B cell (primary cell): Measurements from ENCODE around the gene POLR1B. TPM values are rescaled to one million over a fixed set of nuclear protein-coding genes. Genes with fewer than 3 reads are reported as not detected.

Experiments
- ATAC-seq: fragments of 200-7000 bp; cut with Tn5 transposase; one replicate; pipeline ENCODE4 v1.10.0; 2021; ENCODE audit warnings: low read depth, mild to moderate bottlenecking, moderate number of reproducible peaks, moderate library complexity
- CTCF ChIA-PET: fragments of 350-600 bp; sonication (Branson Sonifier 250); formaldehyde crosslinking; loops from one replicate; lab custom pipeline; 2021; ENCODE audit warnings: antibody characterized with exemption, inconsistent platforms; lab: Charles Lee
- POLR2A ChIA-PET: fragments of 350-600 bp; sonication (Branson Sonifier 250); formaldehyde crosslinking; loops from one replicate; lab custom pipeline; 2021; ENCODE audit warnings: antibody characterized with exemption; lab: Charles Lee
- DNase-seq: peaks from one replicate; pipeline ENCODE4 v3.0.0; 2013
- H2AFZ ChIP-seq: 2 replicates; pipeline ENCODE4 v1.6.1; 2012; ENCODE audit warnings: mild to moderate bottlenecking, low read depth, low read length; ENCODE audit not compliant: insufficient read depth, poor library complexity, severe bottlenecking
- H3K27ac ChIP-seq, 2 donors: 1 replicate in 1 of 2; 2 replicates in 1 of 2; pipeline ENCODE4 v1.5.1; 2012 to 2013; ENCODE audit warnings: low read length in 2 of 2, mild to moderate bottlenecking in 2 of 2, moderate library complexity in 1 of 2
- H3K27me3 ChIP-seq, 4 experiments: fragments of 200-600 bp in 1 of 4; sonication (generic) in 1 of 4; replicated peaks in 1 of 4; 1 replicate in 2 of 4; 2 replicates in 2 of 4; pipeline versions ENCODE4 v1.6.1 to v1.7.0; 2013 to 2016; ENCODE audit warnings: low read length in 3 of 4, mild to moderate bottlenecking in 2 of 4, mixed read lengths in 1 of 4, moderate library complexity in 1 of 4; ENCODE audit not compliant: insufficient read depth in 4 of 4, control insufficient read depth in 3 of 4; ENCODE audit errors: control extremely low read depth in 1 of 4
- H3K36me3 ChIP-seq, 2 experiments: replicated peaks in 1 of 2; 1 replicate in 1 of 2; 2 replicates in 1 of 2; pipeline versions ENCODE4 v1.6.1 to v1.7.1; 2013; ENCODE audit warnings: low read length in 1 of 2; ENCODE audit not compliant: insufficient read depth in 2 of 2, control insufficient read depth in 1 of 2; ENCODE audit errors: control extremely low read depth in 1 of 2, extremely low read depth in 1 of 2
- H3K4me1 ChIP-seq, 2 donors: fragments of 200-600 bp in 1 of 2; sonication (generic) in 1 of 2; 1 replicate in 1 of 2; 2 replicates in 1 of 2; pipeline versions ENCODE4 v1.5.1 to v1.6.1; 2013 to 2017; ENCODE audit warnings: low read length in 2 of 2; ENCODE audit not compliant: control insufficient read depth in 2 of 2, insufficient read depth in 2 of 2
- H3K4me2 ChIP-seq: replicated peaks from 2 replicates; pipeline ENCODE3; 2012; ENCODE audit warnings: mild to moderate bottlenecking, low read depth, low read length; ENCODE audit not compliant: poor library complexity, severe bottlenecking
- H3K4me3 ChIP-seq, 5 experiments: fragments of 200-600 bp in 1 of 5; sonication (generic) in 1 of 5; 1 replicate in 3 of 5; 2 replicates in 2 of 5; pipeline versions ENCODE4 v1.5.1 to v1.7.0; 2011 to 2016; ENCODE audit warnings: low read length in 4 of 5, mild to moderate bottlenecking in 4 of 5, low read depth in 2 of 5, control low read depth in 1 of 5, moderate library complexity in 1 of 5; ENCODE audit not compliant: insufficient read depth in 1 of 5; ENCODE audit errors: control extremely low read depth in 1 of 5, extremely low read depth in 1 of 5
- H3K79me2 ChIP-seq: fragments of 200-600 bp; sonication (generic); one replicate; pipeline ENCODE4 v1.6.0; 2016; ENCODE audit warnings: low read length; ENCODE audit not compliant: control insufficient read depth, insufficient read depth
- H3K9ac ChIP-seq: fragments of 200-600 bp; sonication (generic); 2 replicates; pipeline ENCODE4 v1.6.1; 2017; ENCODE audit warnings: mild to moderate bottlenecking, low read length, moderate library complexity
- H3K9me3 ChIP-seq, 3 donors: one replicate each; pipeline versions ENCODE4 v1.6.1 to v1.7.1; 2013; ENCODE audit warnings: low read length in 2 of 3; ENCODE audit not compliant: control insufficient read depth in 2 of 3, insufficient read depth in 1 of 3; ENCODE audit errors: control extremely low read depth in 1 of 3
- H4K20me1 ChIP-seq: 2 replicates; pipeline ENCODE4 v1.6.0; 2012; ENCODE audit warnings: mild to moderate bottlenecking, low read length; ENCODE audit not compliant: insufficient read depth, control insufficient read depth, poor library complexity, severe bottlenecking
- H3K27ac Mint-ChIP-seq: one replicate; pipeline ENCODE4 v1.8.0; 2021; ENCODE audit warnings: mixed read lengths
- H3K27me3 Mint-ChIP-seq: one replicate; pipeline ENCODE4 v1.8.0; 2021; ENCODE audit warnings: mixed read lengths
- H3K4me1 Mint-ChIP-seq: one replicate; pipeline ENCODE4 v1.8.0; 2021; ENCODE audit warnings: mixed read lengths
- H3K4me3 Mint-ChIP-seq: one replicate; pipeline ENCODE4 v1.8.0; 2021; ENCODE audit warnings: mixed read lengths
- H3K9me3 Mint-ChIP-seq: one replicate; pipeline ENCODE4 v1.8.0; 2022; ENCODE audit warnings: mixed read lengths; ENCODE audit not compliant: insufficient read depth
- EZH2 ChIP-seq: IDR thresholded peaks from 2 replicates; pipeline ENCODE4 v1.6.1; 2012; ENCODE audit warnings: borderline replicate concordance, low read depth, mild to moderate bottlenecking, moderate library complexity, low read length; ENCODE audit not compliant: insufficient read depth, poor library complexity, severe bottlenecking
- WGBS: methylation state at CpG from one replicate; pipeline ENCODE4 v1.1.5; 2013; ENCODE audit warnings: missing lambda C conversion rate; ENCODE audit not compliant: insufficient coverage; 5-methylcytosine and 5-hydroxymethylcytosine counted together
- intact Hi-C: fragments of 100-400 bp; cut with micrococcal nuclease; formaldehyde crosslinking; loops from one replicate; pipeline ENCODE4 v1.10.0; 2022
- polyA plus RNA-seq: library from polyadenylated mRNA; depleted of rRNA; stranded (reverse); fragments of >200 nt; gene quantifications from 2 replicates; pipeline ENCODE4 v1.2.3, GENCODE V29; 2012
- total RNA-seq, 2 donors: library from RNA; stranded (reverse); fragments of 120-200 nt in 1 of 2; gene quantifications; 1 replicate in 1 of 2; 2 replicates in 1 of 2; pipeline versions ENCODE4 v1.2.3 to v1.2.4, GENCODE V29; 2013 to 2022
- TF ChIP-seq, protein P1 (sequence below): fragments of 200-600 bp; IDR thresholded peaks from one replicate; pipeline ENCODE4 v1.8.0; 2022; ENCODE audit warnings: antibody characterized with exemption, mild to moderate bottlenecking

The POLR1B gene
- total and polyA plus RNA-seq, 2 donors (not counting 1 experiment from before 2014, with no cell fraction given): 7.0 to 32.5 TPM

DNA sequence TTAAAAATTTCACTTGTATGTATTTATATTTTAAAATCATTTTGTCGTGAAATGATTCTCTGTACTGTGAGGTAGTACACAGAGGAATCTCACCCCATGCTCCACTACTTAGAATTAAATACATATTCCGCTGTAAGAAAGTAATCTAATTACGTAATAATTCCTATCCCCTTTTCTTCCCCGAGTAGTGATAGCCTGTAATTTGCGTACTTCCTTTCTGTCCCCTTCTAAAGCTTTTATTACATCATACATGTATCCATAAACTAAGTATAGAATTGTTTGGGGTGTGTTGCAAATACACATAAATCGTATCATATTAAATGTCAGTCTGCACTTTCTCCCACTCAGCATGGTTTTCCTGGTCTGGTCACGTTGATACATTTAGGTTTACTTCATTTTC lies 29.7 kb downstream of the POLR1B start:
- intact Hi-C loops: no loop called here
- H3K79me2 ChIP-seq: no peaks in the 10 kb centered on the region
- Mint-ChIP-seq H3K4me3 (no peak overlapping the region), H3K27ac (no peak overlapping the region), H3K27me3 (no peaks in the 10 kb centered on the region), H3K9me3 (peaks cover 3% of the 10 kb centered on the region), H3K4me1 (no peaks in the 10 kb centered on the region)
- H3K4me2 ChIP-seq: no peak overlapping the region
- no peaks in the 10 kb centered on the region for H3K4me1 ChIP-seq
- peaks cover 0 to 6% (median 5%) of the 10 kb centered on the region in 3 donors for H3K9me3 ChIP-seq
- WGBS: no CpG with 5 or more reads among the region's 7 CpGs
- TF ChIP-seq, protein P1, sequence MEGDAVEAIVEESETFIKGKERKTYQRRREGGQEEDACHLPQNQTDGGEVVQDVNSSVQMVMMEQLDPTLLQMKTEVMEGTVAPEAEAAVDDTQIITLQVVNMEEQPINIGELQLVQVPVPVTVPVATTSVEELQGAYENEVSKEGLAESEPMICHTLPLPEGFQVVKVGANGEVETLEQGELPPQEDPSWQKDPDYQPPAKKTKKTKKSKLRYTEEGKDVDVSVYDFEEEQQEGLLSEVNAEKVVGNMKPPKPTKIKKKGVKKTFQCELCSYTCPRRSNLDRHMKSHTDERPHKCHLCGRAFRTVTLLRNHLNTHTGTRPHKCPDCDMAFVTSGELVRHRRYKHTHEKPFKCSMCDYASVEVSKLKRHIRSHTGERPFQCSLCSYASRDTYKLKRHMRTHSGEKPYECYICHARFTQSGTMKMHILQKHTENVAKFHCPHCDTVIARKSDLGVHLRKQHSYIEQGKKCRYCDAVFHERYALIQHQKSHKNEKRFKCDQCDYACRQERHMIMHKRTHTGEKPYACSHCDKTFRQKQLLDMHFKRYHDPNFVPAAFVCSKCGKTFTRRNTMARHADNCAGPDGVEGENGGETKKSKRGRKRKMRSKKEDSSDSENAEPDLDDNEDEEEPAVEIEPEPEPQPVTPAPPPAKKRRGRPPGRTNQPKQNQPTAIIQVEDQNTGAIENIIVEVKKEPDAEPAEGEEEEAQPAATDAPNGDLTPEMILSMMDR: no peak
- no peak for TF ChIP-seq EZH2
- H3K27me3 ChIP-seq: no peaks in the 10 kb centered on the region
- no peak overlapping the region for H3K4me3 ChIP-seq
- DNase-seq (no peak), ATAC-seq (no peak)
- H2AFZ ChIP-seq: no peak overlapping the region
- ChIA-PET CTCF (no interaction called here), POLR2A (no interaction called here)
- no peak overlapping the region for H3K9ac ChIP-seq
- no peaks in the 10 kb centered on the region for H4K20me1 ChIP-seq
- no peak overlapping the region for H3K27ac ChIP-seq
- peaks cover 2 to 85% of the 10 kb centered on the region in 2 experiments for H3K36me3 ChIP-seq

DNA sequence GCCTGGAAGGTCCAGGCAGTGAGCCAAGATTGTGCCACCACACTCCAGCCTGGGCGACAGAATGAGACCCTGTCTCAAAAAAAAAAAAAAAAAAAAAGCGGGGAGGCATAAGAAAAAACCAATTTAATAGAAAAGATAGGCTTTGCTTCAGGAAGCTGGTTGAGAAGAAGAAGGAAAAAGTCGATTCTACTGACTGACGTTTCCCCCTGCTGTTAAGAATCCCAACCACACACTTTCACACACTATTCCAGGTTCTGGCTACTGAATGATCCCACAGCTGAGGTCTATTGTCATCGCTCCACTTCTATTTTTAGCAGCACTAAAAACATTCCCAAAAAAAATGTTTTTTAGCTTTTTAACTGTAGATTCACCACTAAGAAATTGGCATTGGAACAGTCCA lies 35.5 kb downstream of the POLR1B start:
- H3K4me3 ChIP-seq: no peak overlapping the region
- peaks cover 3% of the 10 kb centered on the region in 2 donors for H3K4me1 ChIP-seq
- no peak overlapping the region for H3K27ac Mint-ChIP-seq
- H3K27ac ChIP-seq: no peak overlapping the region
- no peak overlapping the region for H3K4me2 ChIP-seq
- H3K27me3 ChIP-seq: no peaks in the 10 kb centered on the region
- TF ChIP-seq EZH2: no peak
- TF ChIP-seq, protein P1: no peak
- 100% methylated on average over 1 of the region's 5 CpGs for WGBS
- no peaks in the 10 kb centered on the region for H3K9me3 Mint-ChIP-seq
- no peaks in the 10 kb centered on the region for H3K79me2 ChIP-seq
- H3K4me1 Mint-ChIP-seq: peaks cover 5% of the 10 kb centered on the region
- no peaks in the 10 kb centered on the region for H3K9me3 ChIP-seq
- DNase-seq (no peak), ATAC-seq (no peak)
- ChIA-PET CTCF (no interaction called here), POLR2A (no interaction called here)
- no peaks in the 10 kb centered on the region for H4K20me1 ChIP-seq
- peaks cover 1 to 38% of the 10 kb centered on the region in 2 experiments for H3K36me3 ChIP-seq
- intact Hi-C loops: no loop called here
- no peak overlapping the region for H3K9ac ChIP-seq
- no peak overlapping the region for H3K4me3 Mint-ChIP-seq
- no peak overlapping the region for H2AFZ ChIP-seq
- H3K27me3 Mint-ChIP-seq: no peaks in the 10 kb centered on the region
